WTC11 (cell line): ENCODE data around the gene SPDL1. TPM values are rescaled to one million over a fixed set of nuclear protein-coding genes. Genes with fewer than 3 reads are reported as not detected.

Experiments used
- ATAC-seq: fragments of 200-7000 bp; cut with Tn5 transposase; 2 replicates; pipeline ENCODE4 v1.10.0; 2021; ENCODE audit warnings: mild to moderate bottlenecking, moderate library complexity
- CTCF ChIA-PET: fragments of 300-600 bp; sonication (Branson Sonifier 250); formaldehyde crosslinking; loops from one replicate; lab custom pipeline; 2021; ENCODE audit warnings: antibody characterized with exemption; lab: Charles Lee
- POLR2A ChIA-PET: fragments of 350-600 bp; sonication (Branson Sonifier 250); formaldehyde crosslinking; loops from one replicate; lab custom pipeline; 2021; ENCODE audit warnings: antibody characterized with exemption; lab: Charles Lee
- DNase-seq: peaks from one replicate; pipeline ENCODE4 v3.0.0; 2021; ENCODE audit warnings: low spot score
- H3K27ac Mint-ChIP-seq: 2 replicates; pipeline ENCODE4 v1.8.0; 2021; ENCODE audit warnings: mixed read lengths
- H3K27me3 Mint-ChIP-seq: 2 replicates; pipeline ENCODE4 v1.8.0; 2021; ENCODE audit warnings: low read depth, mild to moderate bottlenecking, moderate library complexity, mixed read lengths
- H3K36me3 Mint-ChIP-seq: 2 replicates; pipeline ENCODE4 v1.8.0; 2021; ENCODE audit warnings: mixed read lengths
- H3K4me1 Mint-ChIP-seq: 2 replicates; pipeline ENCODE4 v1.8.0; 2022; ENCODE audit warnings: mixed read lengths
- H3K4me3 Mint-ChIP-seq: 2 replicates; pipeline ENCODE4 v1.8.0; 2021; ENCODE audit warnings: mild to moderate bottlenecking, moderate library complexity, mixed read lengths
- H3K9me3 Mint-ChIP-seq: 2 replicates; pipeline ENCODE4 v1.8.0; 2021; ENCODE audit warnings: mixed read lengths
- CREM ChIP-seq: sonication (generic); formaldehyde crosslinking; IDR thresholded peaks from 2 replicates; pipeline ENCODE4 v1.8.1; 2022; ENCODE audit warnings: mild to moderate bottlenecking, missing genetic modification reagents, moderate library complexity
- ETV6 ChIP-seq: sonication (generic); formaldehyde crosslinking; IDR thresholded peaks from 2 replicates; pipeline ENCODE4 v1.8.1; 2022; ENCODE audit warnings: mild to moderate bottlenecking, missing genetic modification reagents
- FOXK1 ChIP-seq: sonication (generic); formaldehyde crosslinking; IDR thresholded peaks from 2 replicates; pipeline ENCODE4 v1.8.0; 2022; ENCODE audit warnings: mild to moderate bottlenecking, moderate library complexity, missing genetic modification reagents
- NFE2L1 ChIP-seq: sonication (generic); formaldehyde crosslinking; IDR thresholded peaks from 2 replicates; pipeline ENCODE4 v1.8.1; 2023; ENCODE audit warnings: missing genetic modification reagents
- NR2C2 ChIP-seq: sonication (generic); formaldehyde crosslinking; IDR thresholded peaks from 2 replicates; pipeline ENCODE4 v1.8.0; 2022; ENCODE audit warnings: mild to moderate bottlenecking, missing genetic modification reagents
- ZNF219 ChIP-seq: sonication (generic); formaldehyde crosslinking; IDR thresholded peaks from 2 replicates; pipeline ENCODE4 v1.8.0; 2023; ENCODE audit warnings: missing genetic modification reagents, mild to moderate bottlenecking, borderline replicate concordance
- ZNF263 ChIP-seq: sonication (generic); formaldehyde crosslinking; IDR thresholded peaks from 2 replicates; pipeline ENCODE4 v1.8.1; 2022; ENCODE audit warnings: low read depth, mild to moderate bottlenecking, moderate library complexity, missing genetic modification reagents
- ZNF317 ChIP-seq: sonication (generic); formaldehyde crosslinking; IDR thresholded peaks from 2 replicates; pipeline ENCODE4 v1.8.1; 2023; ENCODE audit warnings: low read depth, mild to moderate bottlenecking, moderate library complexity, missing genetic modification reagents, borderline replicate concordance
- ZNF396 ChIP-seq: fragments of 250-450 bp; sonication (Bioruptor Pico); IDR thresholded peaks from 2 replicates; pipeline ENCODE4 v1.8.0; 2021; ENCODE audit warnings: mild to moderate bottlenecking, moderate library complexity, borderline replicate concordance
- total RNA-seq: library from RNA; stranded (reverse); gene quantifications from 3 replicates; pipeline ENCODE4 v1.2.3, GENCODE V29; 2021
- TF ChIP-seq, protein P1 (sequence below): sonication (generic); formaldehyde crosslinking; IDR thresholded peaks from 2 replicates; pipeline ENCODE4 v1.8.0; 2022; ENCODE audit warnings: mild to moderate bottlenecking, missing genetic modification reagents
- TF ChIP-seq, protein P2 (sequence below): fragments of 250-450 bp; sonication (Bioruptor Pico); IDR thresholded peaks from 2 replicates; pipeline ENCODE4 v1.9.0; 2021; ENCODE audit warnings: moderate library complexity, mild to moderate bottlenecking, inconsistent platforms, borderline replicate concordance
- TF ChIP-seq, protein P3 (sequence below): fragments of 250-450 bp; sonication (Bioruptor Pico); IDR thresholded peaks from 2 replicates; pipeline ENCODE4 v1.9.0; 2021; ENCODE audit warnings: mild to moderate bottlenecking
- TF ChIP-seq, protein P4 (sequence below): sonication (generic); formaldehyde crosslinking; conservative IDR thresholded peaks from 2 replicates; pipeline ENCODE4 v1.8.1; 2023; ENCODE audit warnings: mild to moderate bottlenecking, low read depth, missing genetic modification reagents, moderate library complexity
- TF ChIP-seq, protein P5 (sequence below): sonication (generic); formaldehyde crosslinking; IDR thresholded peaks from 2 replicates; pipeline ENCODE4 v1.8.1; 2023; ENCODE audit warnings: mild to moderate bottlenecking, missing genetic modification reagents
- TF ChIP-seq, protein P6 (sequence below): sonication (generic); formaldehyde crosslinking; IDR thresholded peaks from 2 replicates; pipeline ENCODE4 v1.8.1; 2023; ENCODE audit warnings: mild to moderate bottlenecking, missing genetic modification reagents
- TF ChIP-seq, protein P7 (sequence below): fragments of 250-450 bp; sonication (Bioruptor Pico); IDR thresholded peaks from 2 replicates; pipeline ENCODE4 v1.9.0; 2021; ENCODE audit warnings: mild to moderate bottlenecking, borderline replicate concordance

SPDL1 gene
- total RNA-seq, 1 experiment from 2014 or later: 35.1 TPM

DNA sequence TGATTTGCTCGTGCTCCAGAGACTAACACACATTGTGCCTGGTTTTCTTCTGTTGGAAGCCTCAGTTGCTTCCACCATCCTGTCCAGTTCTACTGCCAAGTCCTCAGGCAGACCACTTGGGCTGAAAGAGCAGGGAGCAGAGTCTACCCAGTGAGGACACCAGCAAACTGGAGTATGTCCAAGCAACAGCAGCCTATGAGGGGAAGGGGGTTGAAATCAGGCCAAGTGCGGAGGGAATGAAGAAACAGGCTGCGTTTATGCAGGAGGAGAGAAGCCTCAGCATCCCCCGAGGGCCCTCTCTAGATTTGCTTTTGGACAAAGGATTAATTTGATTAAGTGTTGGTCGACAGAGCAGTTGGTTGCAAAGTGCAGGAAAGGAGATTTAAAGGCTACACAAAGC, 68.0 kb downstream of the SPDL1 start:
- no peaks in the 10 kb centered on the region for H3K9me3 Mint-ChIP-seq
- ChIA-PET CTCF (no interaction called here), POLR2A (no interaction called here)
- H3K4me1 Mint-ChIP-seq: peaks cover 11% of the 10 kb centered on the region
- H3K27ac Mint-ChIP-seq: no peak overlapping the region
- no peak for DNase-seq
- no peaks in the 10 kb centered on the region for H3K27me3 Mint-ChIP-seq
- TF ChIP-seq ZNF219 (CRISPR knock-in tag) (no peak), NFE2L1 (no peak)
- H3K36me3 Mint-ChIP-seq: no peaks in the 10 kb centered on the region
- no peak for ATAC-seq
- H3K4me3 Mint-ChIP-seq: no peak overlapping the region

DNA sequence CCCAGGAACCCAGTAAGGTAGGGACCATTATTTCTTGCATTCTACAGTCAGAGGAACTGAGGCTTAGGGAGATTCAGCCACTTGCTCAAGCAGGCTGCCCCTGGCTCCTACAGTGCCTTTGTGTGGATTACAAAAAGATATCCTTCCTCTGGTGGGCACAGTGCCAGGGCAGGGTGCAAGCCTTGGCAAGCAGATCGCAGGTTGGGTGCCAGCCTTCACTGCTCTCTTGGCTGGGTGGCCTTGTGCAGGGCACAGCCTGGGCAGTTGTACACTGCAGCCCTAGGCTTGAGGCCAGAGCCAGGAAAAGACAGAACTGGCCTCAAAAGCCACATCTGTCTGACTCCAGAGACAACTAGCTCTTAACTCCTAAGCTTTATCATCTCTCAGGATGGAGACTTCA, 68.5 kb downstream of the SPDL1 start:
- Mint-ChIP-seq H3K27me3 (no peaks in the 10 kb centered on the region), H3K4me1 (peaks cover 11% of the 10 kb centered on the region), H3K9me3 (no peaks in the 10 kb centered on the region), H3K36me3 (no peaks in the 10 kb centered on the region), H3K4me3 (no peak overlapping the region), H3K27ac (no peak overlapping the region)
- TF ChIP-seq, protein P1, sequence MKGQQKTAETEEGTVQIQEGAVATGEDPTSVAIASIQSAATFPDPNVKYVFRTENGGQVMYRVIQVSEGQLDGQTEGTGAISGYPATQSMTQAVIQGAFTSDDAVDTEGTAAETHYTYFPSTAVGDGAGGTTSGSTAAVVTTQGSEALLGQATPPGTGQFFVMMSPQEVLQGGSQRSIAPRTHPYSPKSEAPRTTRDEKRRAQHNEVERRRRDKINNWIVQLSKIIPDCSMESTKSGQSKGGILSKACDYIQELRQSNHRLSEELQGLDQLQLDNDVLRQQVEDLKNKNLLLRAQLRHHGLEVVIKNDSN (CRISPR knock-in tag): no peak
- TF ChIP-seq, protein P2, sequence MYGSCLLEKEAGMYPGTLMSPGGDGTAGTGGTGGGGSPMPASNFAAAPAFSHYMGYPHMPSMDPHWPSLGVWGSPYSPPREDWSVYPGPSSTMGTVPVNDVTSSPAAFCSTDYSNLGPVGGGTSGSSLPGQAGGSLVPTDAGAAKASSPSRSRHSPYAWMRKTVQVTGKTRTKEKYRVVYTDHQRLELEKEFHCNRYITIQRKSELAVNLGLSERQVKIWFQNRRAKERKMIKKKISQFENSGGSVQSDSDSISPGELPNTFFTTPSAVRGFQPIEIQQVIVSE (CRISPR knock-in tag): no peak
- TF ChIP-seq, protein P3, sequence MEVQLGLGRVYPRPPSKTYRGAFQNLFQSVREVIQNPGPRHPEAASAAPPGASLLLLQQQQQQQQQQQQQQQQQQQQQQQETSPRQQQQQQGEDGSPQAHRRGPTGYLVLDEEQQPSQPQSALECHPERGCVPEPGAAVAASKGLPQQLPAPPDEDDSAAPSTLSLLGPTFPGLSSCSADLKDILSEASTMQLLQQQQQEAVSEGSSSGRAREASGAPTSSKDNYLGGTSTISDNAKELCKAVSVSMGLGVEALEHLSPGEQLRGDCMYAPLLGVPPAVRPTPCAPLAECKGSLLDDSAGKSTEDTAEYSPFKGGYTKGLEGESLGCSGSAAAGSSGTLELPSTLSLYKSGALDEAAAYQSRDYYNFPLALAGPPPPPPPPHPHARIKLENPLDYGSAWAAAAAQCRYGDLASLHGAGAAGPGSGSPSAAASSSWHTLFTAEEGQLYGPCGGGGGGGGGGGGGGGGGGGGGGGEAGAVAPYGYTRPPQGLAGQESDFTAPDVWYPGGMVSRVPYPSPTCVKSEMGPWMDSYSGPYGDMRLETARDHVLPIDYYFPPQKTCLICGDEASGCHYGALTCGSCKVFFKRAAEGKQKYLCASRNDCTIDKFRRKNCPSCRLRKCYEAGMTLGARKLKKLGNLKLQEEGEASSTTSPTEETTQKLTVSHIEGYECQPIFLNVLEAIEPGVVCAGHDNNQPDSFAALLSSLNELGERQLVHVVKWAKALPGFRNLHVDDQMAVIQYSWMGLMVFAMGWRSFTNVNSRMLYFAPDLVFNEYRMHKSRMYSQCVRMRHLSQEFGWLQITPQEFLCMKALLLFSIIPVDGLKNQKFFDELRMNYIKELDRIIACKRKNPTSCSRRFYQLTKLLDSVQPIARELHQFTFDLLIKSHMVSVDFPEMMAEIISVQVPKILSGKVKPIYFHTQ (CRISPR knock-in tag): no peak
- TF ChIP-seq ZNF396: no peak
- TF ChIP-seq, protein P4, sequence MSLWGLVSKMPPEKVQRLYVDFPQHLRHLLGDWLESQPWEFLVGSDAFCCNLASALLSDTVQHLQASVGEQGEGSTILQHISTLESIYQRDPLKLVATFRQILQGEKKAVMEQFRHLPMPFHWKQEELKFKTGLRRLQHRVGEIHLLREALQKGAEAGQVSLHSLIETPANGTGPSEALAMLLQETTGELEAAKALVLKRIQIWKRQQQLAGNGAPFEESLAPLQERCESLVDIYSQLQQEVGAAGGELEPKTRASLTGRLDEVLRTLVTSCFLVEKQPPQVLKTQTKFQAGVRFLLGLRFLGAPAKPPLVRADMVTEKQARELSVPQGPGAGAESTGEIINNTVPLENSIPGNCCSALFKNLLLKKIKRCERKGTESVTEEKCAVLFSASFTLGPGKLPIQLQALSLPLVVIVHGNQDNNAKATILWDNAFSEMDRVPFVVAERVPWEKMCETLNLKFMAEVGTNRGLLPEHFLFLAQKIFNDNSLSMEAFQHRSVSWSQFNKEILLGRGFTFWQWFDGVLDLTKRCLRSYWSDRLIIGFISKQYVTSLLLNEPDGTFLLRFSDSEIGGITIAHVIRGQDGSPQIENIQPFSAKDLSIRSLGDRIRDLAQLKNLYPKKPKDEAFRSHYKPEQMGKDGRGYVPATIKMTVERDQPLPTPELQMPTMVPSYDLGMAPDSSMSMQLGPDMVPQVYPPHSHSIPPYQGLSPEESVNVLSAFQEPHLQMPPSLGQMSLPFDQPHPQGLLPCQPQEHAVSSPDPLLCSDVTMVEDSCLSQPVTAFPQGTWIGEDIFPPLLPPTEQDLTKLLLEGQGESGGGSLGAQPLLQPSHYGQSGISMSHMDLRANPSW (CRISPR knock-in tag): no peak
- TF ChIP-seq FOXK1 (CRISPR knock-in tag): no peak
- TF ChIP-seq CREM (CRISPR knock-in tag): no peak
- TF ChIP-seq, protein P5, sequence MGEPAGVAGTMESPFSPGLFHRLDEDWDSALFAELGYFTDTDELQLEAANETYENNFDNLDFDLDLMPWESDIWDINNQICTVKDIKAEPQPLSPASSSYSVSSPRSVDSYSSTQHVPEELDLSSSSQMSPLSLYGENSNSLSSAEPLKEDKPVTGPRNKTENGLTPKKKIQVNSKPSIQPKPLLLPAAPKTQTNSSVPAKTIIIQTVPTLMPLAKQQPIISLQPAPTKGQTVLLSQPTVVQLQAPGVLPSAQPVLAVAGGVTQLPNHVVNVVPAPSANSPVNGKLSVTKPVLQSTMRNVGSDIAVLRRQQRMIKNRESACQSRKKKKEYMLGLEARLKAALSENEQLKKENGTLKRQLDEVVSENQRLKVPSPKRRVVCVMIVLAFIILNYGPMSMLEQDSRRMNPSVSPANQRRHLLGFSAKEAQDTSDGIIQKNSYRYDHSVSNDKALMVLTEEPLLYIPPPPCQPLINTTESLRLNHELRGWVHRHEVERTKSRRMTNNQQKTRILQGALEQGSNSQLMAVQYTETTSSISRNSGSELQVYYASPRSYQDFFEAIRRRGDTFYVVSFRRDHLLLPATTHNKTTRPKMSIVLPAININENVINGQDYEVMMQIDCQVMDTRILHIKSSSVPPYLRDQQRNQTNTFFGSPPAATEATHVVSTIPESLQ (CRISPR knock-in tag): no peak
- TF ChIP-seq ETV6: no peak
- no peak for TF ChIP-seq ZNF263 (CRISPR knock-in tag)
- TF ChIP-seq NR2C2 (CRISPR knock-in tag): no peak
- no peak for TF ChIP-seq ZNF317
- TF ChIP-seq, protein P6, sequence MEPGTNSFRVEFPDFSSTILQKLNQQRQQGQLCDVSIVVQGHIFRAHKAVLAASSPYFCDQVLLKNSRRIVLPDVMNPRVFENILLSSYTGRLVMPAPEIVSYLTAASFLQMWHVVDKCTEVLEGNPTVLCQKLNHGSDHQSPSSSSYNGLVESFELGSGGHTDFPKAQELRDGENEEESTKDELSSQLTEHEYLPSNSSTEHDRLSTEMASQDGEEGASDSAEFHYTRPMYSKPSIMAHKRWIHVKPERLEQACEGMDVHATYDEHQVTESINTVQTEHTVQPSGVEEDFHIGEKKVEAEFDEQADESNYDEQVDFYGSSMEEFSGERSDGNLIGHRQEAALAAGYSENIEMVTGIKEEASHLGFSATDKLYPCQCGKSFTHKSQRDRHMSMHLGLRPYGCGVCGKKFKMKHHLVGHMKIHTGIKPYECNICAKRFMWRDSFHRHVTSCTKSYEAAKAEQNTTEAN (CRISPR knock-in tag): no peak
- TF ChIP-seq, protein P7, sequence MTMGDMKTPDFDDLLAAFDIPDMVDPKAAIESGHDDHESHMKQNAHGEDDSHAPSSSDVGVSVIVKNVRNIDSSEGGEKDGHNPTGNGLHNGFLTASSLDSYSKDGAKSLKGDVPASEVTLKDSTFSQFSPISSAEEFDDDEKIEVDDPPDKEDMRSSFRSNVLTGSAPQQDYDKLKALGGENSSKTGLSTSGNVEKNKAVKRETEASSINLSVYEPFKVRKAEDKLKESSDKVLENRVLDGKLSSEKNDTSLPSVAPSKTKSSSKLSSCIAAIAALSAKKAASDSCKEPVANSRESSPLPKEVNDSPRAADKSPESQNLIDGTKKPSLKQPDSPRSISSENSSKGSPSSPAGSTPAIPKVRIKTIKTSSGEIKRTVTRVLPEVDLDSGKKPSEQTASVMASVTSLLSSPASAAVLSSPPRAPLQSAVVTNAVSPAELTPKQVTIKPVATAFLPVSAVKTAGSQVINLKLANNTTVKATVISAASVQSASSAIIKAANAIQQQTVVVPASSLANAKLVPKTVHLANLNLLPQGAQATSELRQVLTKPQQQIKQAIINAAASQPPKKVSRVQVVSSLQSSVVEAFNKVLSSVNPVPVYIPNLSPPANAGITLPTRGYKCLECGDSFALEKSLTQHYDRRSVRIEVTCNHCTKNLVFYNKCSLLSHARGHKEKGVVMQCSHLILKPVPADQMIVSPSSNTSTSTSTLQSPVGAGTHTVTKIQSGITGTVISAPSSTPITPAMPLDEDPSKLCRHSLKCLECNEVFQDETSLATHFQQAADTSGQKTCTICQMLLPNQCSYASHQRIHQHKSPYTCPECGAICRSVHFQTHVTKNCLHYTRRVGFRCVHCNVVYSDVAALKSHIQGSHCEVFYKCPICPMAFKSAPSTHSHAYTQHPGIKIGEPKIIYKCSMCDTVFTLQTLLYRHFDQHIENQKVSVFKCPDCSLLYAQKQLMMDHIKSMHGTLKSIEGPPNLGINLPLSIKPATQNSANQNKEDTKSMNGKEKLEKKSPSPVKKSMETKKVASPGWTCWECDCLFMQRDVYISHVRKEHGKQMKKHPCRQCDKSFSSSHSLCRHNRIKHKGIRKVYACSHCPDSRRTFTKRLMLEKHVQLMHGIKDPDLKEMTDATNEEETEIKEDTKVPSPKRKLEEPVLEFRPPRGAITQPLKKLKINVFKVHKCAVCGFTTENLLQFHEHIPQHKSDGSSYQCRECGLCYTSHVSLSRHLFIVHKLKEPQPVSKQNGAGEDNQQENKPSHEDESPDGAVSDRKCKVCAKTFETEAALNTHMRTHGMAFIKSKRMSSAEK (CRISPR knock-in tag): no peak
- CTCF ChIA-PET: no interaction called here
- DNase-seq (no peak), ATAC-seq (no peak)
- POLR2A ChIA-PET: no interaction called here
